ENCODE results near the gene PER1. TPM values are rescaled to one million over a fixed set of nuclear protein-coding genes. Genes with fewer than 3 reads are reported as not detected.

PER1 gene
- total RNA-seq, 3 donors from 2014 or later = 97.3 to 167 (median 115) TPM

GRCh38 chr17:8124350-8125153 is 27.7 kb downstream of the PER1 start:
- Histone ChIP-seq H3K9me3 (no peaks in the 10 kb centered on the region), H3K36me3 (no peaks in the 10 kb centered on the region), H3K27ac (peak overlapping the region in 1 of 2 donors; percentile 33), H3K27me3 (no peaks in the 10 kb centered on the region), H3K4me1 (peaks cover 15 to 45% of the 10 kb centered on the region in 2 donors), H3K4me3 (peak overlapping the region; percentile 45 to 83 (median 66))
- intact Hi-C loops (cut with DNase I; ENCODE audit: low total_unique reads) = no loop called here
- no peak for DNase-seq (ENCODE audit: low spot score in 2 of 2)
- TF ChIP-seq POLR2AphosphoS5 (IDR thresholded peaks at IDR 0.05) (no peak), CTCF (IDR thresholded peaks at IDR 0.05) (no peak), POLR2A (IDR thresholded peaks at IDR 0.05) (no peak)

GRCh38 chr17:8123695-8124349 is 28.4 kb downstream of the PER1 start, which contains the start of gene HES7:
Gene HES7, minus strand, starts transcription at chr17:8124106. Its CDS starts 22 bp downstream, at chr17:8124084.
- no peak for DNase-seq (ENCODE audit: low spot score in 2 of 2)
- H3K9me3 ChIP-seq = no peaks in the 10 kb centered on the region
- H3K36me3 ChIP-seq = no peaks in the 10 kb centered on the region
- intact Hi-C loops (cut with DNase I; ENCODE audit: low total_unique reads) = no loop called here
- H3K4me1 ChIP-seq = peaks cover 15 to 45% of the 10 kb centered on the region in 2 donors
- TF ChIP-seq POLR2A (IDR thresholded peaks at IDR 0.05) = no peak
- TF ChIP-seq POLR2AphosphoS5 (IDR thresholded peaks at IDR 0.05) = no peak
- TF ChIP-seq CTCF (IDR thresholded peaks at IDR 0.05) = no peak
- no peaks in the 10 kb centered on the region for H3K27me3 ChIP-seq
- H3K4me3 ChIP-seq = peak within 1 kb of the TSS; percentile 45 to 83 (median 66)
- peak within 1 kb of the TSS in 1 of 2 donors; percentile 33 for H3K27ac ChIP-seq

- Histone ChIP-seq H3K4me1 (peaks cover 15 to 45% of the 10 kb centered on the region in 2 donors), H3K27me3 (no peaks in the 10 kb centered on the region), H3K9me3 (no peaks in the 10 kb centered on the region), H3K36me3 (no peaks in the 10 kb centered on the region), H3K27ac (no peak overlapping the region), H3K4me3 (peak overlapping the region; percentile 45 to 83 (median 66))
- no peak for TF ChIP-seq POLR2AphosphoS5 (IDR thresholded peaks at IDR 0.05)
- TF ChIP-seq CTCF (IDR thresholded peaks at IDR 0.05) = no peak
- no peak for TF ChIP-seq POLR2A (IDR thresholded peaks at IDR 0.05)
- DNase-seq (ENCODE audit: low spot score in 2 of 2) = no peak
- intact Hi-C loops (cut with DNase I; ENCODE audit: low total_unique reads) = loop anchor here (1.0 kb wide), 1 partner anchor 66 kb away; no protein-coding TSS in a partner anchor
These were observed 29.1 kb downstream of the PER1 start for GRCh38 chr17:8122924-8123694.

- Histone ChIP-seq H3K27me3 (no peaks in the 10 kb centered on the region), H3K4me3 (peak overlapping the region; percentile 45 to 83 (median 66)), H3K4me1 (peaks cover 19 to 45% of the 10 kb centered on the region in 2 donors), H3K36me3 (no peaks in the 10 kb centered on the region), H3K27ac (peak overlapping the region in 1 of 2 donors; percentile 61), H3K9me3 (no peaks in the 10 kb centered on the region)
- TF ChIP-seq CTCF (IDR thresholded peaks at IDR 0.05) (no peak), POLR2AphosphoS5 (IDR thresholded peaks at IDR 0.05) (no peak)
- intact Hi-C loops (cut with DNase I; ENCODE audit: low total_unique reads) = loop anchor here (1.0 kb wide), 1 partner anchor 67 kb away; no protein-coding TSS in a partner anchor
- DNase-seq (ENCODE audit: low spot score in 2 of 2) = no peak
These were observed 29.7 kb downstream of the PER1 start for GRCh38 chr17:8122422-8122923.
